SU-DHL-6 (cell line): ENCODE measurements around the gene LRRC4.

Experiments used
- H2AFZ ChIP-seq: fragments of 200-600 bp; sonication (generic); 2 replicates; pipeline ENCODE4 v1.6.1; 2014; ENCODE audit warnings: low read depth, mild to moderate bottlenecking, moderate library complexity, mixed read lengths, antibody characterized with exemption, low read length; ENCODE audit not compliant: severe bottlenecking
- H3F3A ChIP-seq: fragments of 200-600 bp; shearing (Covaris generic); 2 replicates; pipeline ENCODE4 v1.6.0; 2016; ENCODE audit warnings: antibody characterized with exemption, mild to moderate bottlenecking; ENCODE audit not compliant: insufficient read depth
- H3K27ac ChIP-seq: fragments of 200-600 bp; sonication (generic); 2 replicates; pipeline ENCODE4 v1.5.1; 2016; ENCODE audit warnings: low read depth, mild to moderate bottlenecking, low read length, moderate library complexity, mixed read lengths
- H3K27me3 ChIP-seq: fragments of 200-600 bp; sonication (generic), shearing (Covaris generic); 2 replicates; pipeline ENCODE4 v1.6.0; 2014; ENCODE audit warnings: mild to moderate bottlenecking, low read length
- H3K36me3 ChIP-seq: fragments of 200-600 bp; sonication (generic); 2 replicates; pipeline ENCODE4 v1.6.1; 2014; ENCODE audit warnings: mild to moderate bottlenecking, low read length, mixed read lengths
- H3K4me2 ChIP-seq: fragments of 300-600, 200-600 bp; shearing (Covaris generic), sonication (generic); 2 replicates; pipeline ENCODE4 v1.6.0; 2014; ENCODE audit warnings: low read length, low read depth, mild to moderate bottlenecking; ENCODE audit not compliant: poor library complexity, severe bottlenecking
- H3K4me3 ChIP-seq: fragments of 200-600 bp; sonication (generic); 2 replicates; pipeline ENCODE4 v1.5.1; 2014; ENCODE audit warnings: antibody characterized with exemption, low read length, mild to moderate bottlenecking, mixed read lengths; ENCODE audit not compliant: insufficient read depth, poor library complexity, severe bottlenecking
- H3K79me2 ChIP-seq: fragments of 200-600 bp; sonication (generic); 2 replicates; pipeline ENCODE4 v1.6.1; 2014; ENCODE audit warnings: mild to moderate bottlenecking, low read length, moderate library complexity; ENCODE audit not compliant: insufficient read depth
- H3K9ac ChIP-seq: fragments of 200-600 bp; sonication (generic); 2 replicates; pipeline ENCODE4 v1.7.0; 2014; ENCODE audit warnings: mild to moderate bottlenecking, low read length
- H3K9me2 ChIP-seq: fragments of 200-600 bp; sonication (generic); replicated peaks from 2 replicates; pipeline ENCODE4 v1.6.1; 2014; ENCODE audit warnings: low read length; ENCODE audit not compliant: insufficient read depth
- H3K9me3 ChIP-seq: fragments of 200-600 bp; sonication (generic); 2 replicates; pipeline ENCODE4 v1.6.1; 2014; ENCODE audit warnings: low read length, mixed read lengths; ENCODE audit not compliant: insufficient read depth
- H4K20me1 ChIP-seq: fragments of 200-600 bp; sonication (generic); 2 replicates; pipeline ENCODE4 v1.6.1; 2014; ENCODE audit warnings: low read depth, mild to moderate bottlenecking, antibody characterized with exemption, low read length, moderate library complexity, mixed read lengths
- EZH2phosphoT487 ChIP-seq: fragments of 200-600 bp; sonication (generic), shearing (Covaris generic); conservative IDR thresholded peaks from 2 replicates; pipeline ENCODE4 v1.6.1; 2018; ENCODE audit warnings: mild to moderate bottlenecking, antibody characterized with exemption, low read length, moderate library complexity, mixed read lengths
- TF ChIP-seq, protein P1 (sequence below): fragments of 200-600 bp; sonication (generic); IDR thresholded peaks from one replicate; pipeline ENCODE4 v1.5.1; 2017; ENCODE audit warnings: antibody characterized with exemption, mild to moderate bottlenecking, low read length, moderate library complexity; ENCODE audit not compliant: insufficient read depth, poor library complexity, severe bottlenecking

Gene LRRC4

GRCh38 chr7:128052404-128052803 lies 21.2 kb upstream of the LRRC4 start:
- H3K36me3 ChIP-seq, result no peaks in the 10 kb centered on the region
- H3K9me3 ChIP-seq, result no peaks in the 10 kb centered on the region
- no peak overlapping the region for H2AFZ ChIP-seq
- H3K4me2 ChIP-seq, result no peak overlapping the region
- H3K27me3 ChIP-seq, result no peaks in the 10 kb centered on the region
- TF ChIP-seq, protein P1, sequence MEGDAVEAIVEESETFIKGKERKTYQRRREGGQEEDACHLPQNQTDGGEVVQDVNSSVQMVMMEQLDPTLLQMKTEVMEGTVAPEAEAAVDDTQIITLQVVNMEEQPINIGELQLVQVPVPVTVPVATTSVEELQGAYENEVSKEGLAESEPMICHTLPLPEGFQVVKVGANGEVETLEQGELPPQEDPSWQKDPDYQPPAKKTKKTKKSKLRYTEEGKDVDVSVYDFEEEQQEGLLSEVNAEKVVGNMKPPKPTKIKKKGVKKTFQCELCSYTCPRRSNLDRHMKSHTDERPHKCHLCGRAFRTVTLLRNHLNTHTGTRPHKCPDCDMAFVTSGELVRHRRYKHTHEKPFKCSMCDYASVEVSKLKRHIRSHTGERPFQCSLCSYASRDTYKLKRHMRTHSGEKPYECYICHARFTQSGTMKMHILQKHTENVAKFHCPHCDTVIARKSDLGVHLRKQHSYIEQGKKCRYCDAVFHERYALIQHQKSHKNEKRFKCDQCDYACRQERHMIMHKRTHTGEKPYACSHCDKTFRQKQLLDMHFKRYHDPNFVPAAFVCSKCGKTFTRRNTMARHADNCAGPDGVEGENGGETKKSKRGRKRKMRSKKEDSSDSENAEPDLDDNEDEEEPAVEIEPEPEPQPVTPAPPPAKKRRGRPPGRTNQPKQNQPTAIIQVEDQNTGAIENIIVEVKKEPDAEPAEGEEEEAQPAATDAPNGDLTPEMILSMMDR, result no peak
- no peak for TF ChIP-seq EZH2phosphoT487
- H3K79me2 ChIP-seq, result no peaks in the 10 kb centered on the region
- no peak overlapping the region for H3K4me3 ChIP-seq
- no peaks in the 10 kb centered on the region for H3K9me2 ChIP-seq
- H3K27ac ChIP-seq, result no peak overlapping the region
- H4K20me1 ChIP-seq, result no peaks in the 10 kb centered on the region
- no peaks in the 10 kb centered on the region for H3F3A ChIP-seq
- H3K9ac ChIP-seq, result no peak overlapping the region

- Histone ChIP-seq H3F3A (no peaks in the 10 kb centered on the region), H4K20me1 (no peaks in the 10 kb centered on the region), H3K9ac (no peak overlapping the region), H3K4me3 (no peak overlapping the region), H3K9me3 (no peaks in the 10 kb centered on the region), H2AFZ (no peak overlapping the region), H3K4me2 (no peak overlapping the region), H3K79me2 (no peaks in the 10 kb centered on the region), H3K27ac (no peak overlapping the region), H3K36me3 (no peaks in the 10 kb centered on the region), H3K9me2 (no peaks in the 10 kb centered on the region), H3K27me3 (no peaks in the 10 kb centered on the region)
- TF ChIP-seq, protein P1, result no peak
- TF ChIP-seq EZH2phosphoT487, result no peak
Observed at GRCh38 chr7:128045766-128046165, 14.5 kb upstream of the LRRC4 start.

DNA sequence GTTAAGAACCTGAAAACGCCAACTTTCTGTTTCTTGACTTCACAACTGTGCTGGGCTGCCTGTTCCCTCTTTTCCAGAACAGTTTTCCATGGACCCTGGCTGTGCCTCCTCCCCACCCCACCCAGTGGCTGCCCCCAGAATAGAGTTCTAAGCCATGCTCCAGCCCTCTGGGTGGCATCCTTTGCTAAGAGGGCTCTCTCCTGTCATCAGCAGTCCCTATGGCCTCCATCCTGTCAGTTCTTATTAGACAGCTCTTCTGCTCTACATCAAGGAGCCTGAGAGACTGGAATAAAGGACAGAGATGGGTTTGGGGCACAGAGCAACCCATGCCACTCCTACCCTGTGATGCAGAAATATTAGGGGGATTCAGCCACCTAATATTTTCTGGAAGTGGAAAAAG lies 13.9 kb upstream of the LRRC4 start:
- no peaks in the 10 kb centered on the region for H3K27me3 ChIP-seq

GRCh38 chr7:128044064-128044463 lies 12.8 kb upstream of the LRRC4 start:
- Histone ChIP-seq H3K79me2 (no peaks in the 10 kb centered on the region; the same call in 1 of the 2 replicates), H3K4me2 (no peak overlapping the region), H3K27ac (no peak overlapping the region), H3F3A (no peaks in the 10 kb centered on the region), H3K9ac (no peak overlapping the region), H3K9me2 (no peaks in the 10 kb centered on the region), H2AFZ (no peak overlapping the region), H3K4me3 (no peak overlapping the region), H3K27me3 (no peaks in the 10 kb centered on the region), H3K9me3 (no peaks in the 10 kb centered on the region), H4K20me1 (no peaks in the 10 kb centered on the region), H3K36me3 (no peaks in the 10 kb centered on the region)
- TF ChIP-seq, protein P1, result no peak
- no peak for TF ChIP-seq EZH2phosphoT487

More for the DNA sequence above, 13.9 kb upstream of the LRRC4 start:
- no peak overlapping the region for H2AFZ ChIP-seq
- no peak overlapping the region for H3K4me2 ChIP-seq
- H3K36me3 ChIP-seq, result no peaks in the 10 kb centered on the region
- no peak overlapping the region for H3K27ac ChIP-seq
- H3K9ac ChIP-seq, result no peak overlapping the region
- TF ChIP-seq EZH2phosphoT487, result no peak
- no peaks in the 10 kb centered on the region for H3K9me3 ChIP-seq
- H4K20me1 ChIP-seq, result no peaks in the 10 kb centered on the region
- H3K79me2 ChIP-seq, result no peaks in the 10 kb centered on the region
- no peak overlapping the region for H3K4me3 ChIP-seq
- no peaks in the 10 kb centered on the region for H3F3A ChIP-seq
- no peaks in the 10 kb centered on the region for H3K9me2 ChIP-seq
